ENCODE results near the gene GUCA1A.
"Not testable (repeated sequence)": the region's sequence is repeated elsewhere in the genome, so short reads cannot be mapped to it uniquely, and the experiment has no call there.

The GUCA1A gene

DNA sequence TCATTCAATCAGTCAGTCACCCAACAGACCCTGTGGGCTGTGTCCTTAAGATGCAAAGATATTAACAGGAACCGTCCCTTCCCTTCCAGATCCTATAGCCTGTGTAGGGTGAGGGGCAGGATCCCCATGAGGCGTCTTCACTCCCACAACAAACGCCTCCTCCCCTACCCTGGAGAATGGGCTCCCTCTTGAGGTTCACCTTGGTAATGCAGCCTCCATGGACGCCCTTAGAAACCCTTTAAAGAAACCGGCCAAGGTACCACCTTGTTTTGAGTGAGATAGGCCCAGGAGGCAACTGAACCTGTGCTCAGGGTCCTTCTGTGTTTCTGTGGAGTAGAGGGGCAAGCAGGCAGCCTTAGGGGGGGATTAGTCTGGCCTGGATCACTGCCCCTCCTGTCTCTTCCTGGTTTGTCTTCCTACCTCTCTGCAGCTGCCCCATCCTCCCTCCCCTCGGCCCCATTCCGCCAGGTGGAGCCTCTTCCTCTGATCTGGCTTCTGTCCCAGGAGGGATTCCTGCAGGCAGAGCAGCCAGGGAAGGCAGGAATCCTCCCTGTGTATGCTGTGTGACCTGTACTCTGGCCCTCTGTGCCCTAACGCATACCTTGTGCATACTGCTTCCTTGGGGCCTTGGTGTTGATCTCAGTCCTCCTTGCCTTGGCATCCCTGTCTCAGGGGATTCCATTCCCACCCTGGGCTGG is 6.6 kb upstream of the GUCA1A start (continued):
- TF ChIP-seq, protein P1, sequence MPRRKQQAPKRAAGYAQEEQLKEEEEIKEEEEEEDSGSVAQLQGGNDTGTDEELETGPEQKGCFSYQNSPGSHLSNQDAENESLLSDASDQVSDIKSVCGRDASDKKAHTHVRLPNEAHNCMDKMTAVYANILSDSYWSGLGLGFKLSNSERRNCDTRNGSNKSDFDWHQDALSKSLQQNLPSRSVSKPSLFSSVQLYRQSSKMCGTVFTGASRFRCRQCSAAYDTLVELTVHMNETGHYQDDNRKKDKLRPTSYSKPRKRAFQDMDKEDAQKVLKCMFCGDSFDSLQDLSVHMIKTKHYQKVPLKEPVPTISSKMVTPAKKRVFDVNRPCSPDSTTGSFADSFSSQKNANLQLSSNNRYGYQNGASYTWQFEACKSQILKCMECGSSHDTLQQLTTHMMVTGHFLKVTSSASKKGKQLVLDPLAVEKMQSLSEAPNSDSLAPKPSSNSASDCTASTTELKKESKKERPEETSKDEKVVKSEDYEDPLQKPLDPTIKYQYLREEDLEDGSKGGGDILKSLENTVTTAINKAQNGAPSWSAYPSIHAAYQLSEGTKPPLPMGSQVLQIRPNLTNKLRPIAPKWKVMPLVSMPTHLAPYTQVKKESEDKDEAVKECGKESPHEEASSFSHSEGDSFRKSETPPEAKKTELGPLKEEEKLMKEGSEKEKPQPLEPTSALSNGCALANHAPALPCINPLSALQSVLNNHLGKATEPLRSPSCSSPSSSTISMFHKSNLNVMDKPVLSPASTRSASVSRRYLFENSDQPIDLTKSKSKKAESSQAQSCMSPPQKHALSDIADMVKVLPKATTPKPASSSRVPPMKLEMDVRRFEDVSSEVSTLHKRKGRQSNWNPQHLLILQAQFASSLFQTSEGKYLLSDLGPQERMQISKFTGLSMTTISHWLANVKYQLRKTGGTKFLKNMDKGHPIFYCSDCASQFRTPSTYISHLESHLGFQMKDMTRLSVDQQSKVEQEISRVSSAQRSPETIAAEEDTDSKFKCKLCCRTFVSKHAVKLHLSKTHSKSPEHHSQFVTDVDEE (CRISPR knock-in tag; IDR thresholded peaks at IDR 0.05), result no peak
- TF ChIP-seq ZC3H10 (CRISPR knock-in tag; IDR thresholded peaks at IDR 0.05) (no peak), ZNF70 (CRISPR knock-in tag; IDR thresholded peaks at IDR 0.05) (no peak), ZFP30 (CRISPR knock-in tag; IDR thresholded peaks at IDR 0.05) (no peak)

DNA sequence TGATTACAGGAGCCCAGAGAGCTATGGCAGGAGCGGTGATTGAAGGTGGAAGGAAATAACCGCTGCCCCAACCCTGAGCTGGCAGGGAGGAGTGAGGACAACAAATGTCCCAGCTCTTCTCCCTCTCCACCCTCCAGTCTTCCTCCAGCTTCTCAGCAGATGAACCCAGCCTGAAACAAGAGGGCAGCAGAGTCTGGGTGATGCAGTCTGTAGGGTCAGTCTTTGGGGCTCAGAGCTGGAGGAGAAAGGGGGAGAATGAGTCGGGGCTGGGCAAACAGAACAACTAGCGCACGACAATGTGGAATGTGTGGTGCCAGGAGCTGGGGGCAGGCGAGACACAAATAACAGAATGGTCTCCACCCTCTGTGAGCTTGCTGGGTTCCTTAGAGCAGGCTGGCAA is 4.5 kb upstream of the GUCA1A start:
- no peak for ATAC-seq
- TF ChIP-seq TOX (CRISPR knock-in tag; IDR thresholded peaks at IDR 0.05; ENCODE audit: borderline replicate concordance) (no peak), GLIS3 (CRISPR knock-in tag; IDR thresholded peaks at IDR 0.05) (no peak), OSR1 (CRISPR knock-in tag; IDR thresholded peaks at IDR 0.05) (no peak), ZNF565 (CRISPR knock-in tag; conservative IDR thresholded peaks at IDR 0.05; ENCODE audit: low read depth) (no peak), ZFP30 (CRISPR knock-in tag; IDR thresholded peaks at IDR 0.05) (no peak), ISL1 (CRISPR knock-in tag; IDR thresholded peaks at IDR 0.05) (no peak), PPARA (CRISPR knock-in tag; IDR thresholded peaks at IDR 0.05; ENCODE audit: borderline replicate concordance) (no peak), TCF4 (CRISPR knock-in tag; IDR thresholded peaks at IDR 0.05; ENCODE audit: borderline replicate concordance) (no peak), CSRNP3 (CRISPR knock-in tag; IDR thresholded peaks at IDR 0.05) (no peak), ZFP3 (CRISPR knock-in tag; IDR thresholded peaks at IDR 0.05) (no peak), ZNF8 (CRISPR knock-in tag; IDR thresholded peaks at IDR 0.05) (no peak), RARB (CRISPR knock-in tag; IDR thresholded peaks at IDR 0.05) (no peak), SNAI2 (CRISPR knock-in tag; IDR thresholded peaks at IDR 0.05) (no peak), ZNF70 (CRISPR knock-in tag; IDR thresholded peaks at IDR 0.05) (no peak), ESRRG (CRISPR knock-in tag; IDR thresholded peaks at IDR 0.05) (no peak)
- TF ChIP-seq, protein P2, sequence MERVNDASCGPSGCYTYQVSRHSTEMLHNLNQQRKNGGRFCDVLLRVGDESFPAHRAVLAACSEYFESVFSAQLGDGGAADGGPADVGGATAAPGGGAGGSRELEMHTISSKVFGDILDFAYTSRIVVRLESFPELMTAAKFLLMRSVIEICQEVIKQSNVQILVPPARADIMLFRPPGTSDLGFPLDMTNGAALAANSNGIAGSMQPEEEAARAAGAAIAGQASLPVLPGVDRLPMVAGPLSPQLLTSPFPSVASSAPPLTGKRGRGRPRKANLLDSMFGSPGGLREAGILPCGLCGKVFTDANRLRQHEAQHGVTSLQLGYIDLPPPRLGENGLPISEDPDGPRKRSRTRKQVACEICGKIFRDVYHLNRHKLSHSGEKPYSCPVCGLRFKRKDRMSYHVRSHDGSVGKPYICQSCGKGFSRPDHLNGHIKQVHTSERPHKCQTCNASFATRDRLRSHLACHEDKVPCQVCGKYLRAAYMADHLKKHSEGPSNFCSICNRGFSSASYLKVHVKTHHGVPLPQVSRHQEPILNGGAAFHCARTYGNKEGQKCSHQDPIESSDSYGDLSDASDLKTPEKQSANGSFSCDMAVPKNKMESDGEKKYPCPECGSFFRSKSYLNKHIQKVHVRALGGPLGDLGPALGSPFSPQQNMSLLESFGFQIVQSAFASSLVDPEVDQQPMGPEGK (CRISPR knock-in tag; IDR thresholded peaks at IDR 0.05; ENCODE audit: borderline replicate concordance), result no peak
- TF ChIP-seq, protein P1 (CRISPR knock-in tag; IDR thresholded peaks at IDR 0.05), result no peak
- TF ChIP-seq, protein P3, sequence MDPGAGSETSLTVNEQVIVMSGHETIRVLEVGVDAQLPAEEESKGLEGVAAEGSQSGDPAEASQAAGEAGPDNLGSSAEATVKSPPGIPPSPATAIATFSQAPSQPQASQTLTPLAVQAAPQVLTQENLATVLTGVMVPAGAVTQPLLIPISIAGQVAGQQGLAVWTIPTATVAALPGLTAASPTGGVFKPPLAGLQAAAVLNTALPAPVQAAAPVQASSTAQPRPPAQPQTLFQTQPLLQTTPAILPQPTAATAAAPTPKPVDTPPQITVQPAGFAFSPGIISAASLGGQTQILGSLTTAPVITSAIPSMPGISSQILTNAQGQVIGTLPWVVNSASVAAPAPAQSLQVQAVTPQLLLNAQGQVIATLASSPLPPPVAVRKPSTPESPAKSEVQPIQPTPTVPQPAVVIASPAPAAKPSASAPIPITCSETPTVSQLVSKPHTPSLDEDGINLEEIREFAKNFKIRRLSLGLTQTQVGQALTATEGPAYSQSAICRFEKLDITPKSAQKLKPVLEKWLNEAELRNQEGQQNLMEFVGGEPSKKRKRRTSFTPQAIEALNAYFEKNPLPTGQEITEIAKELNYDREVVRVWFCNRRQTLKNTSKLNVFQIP (CRISPR knock-in tag; IDR thresholded peaks at IDR 0.05; ENCODE audit: borderline replicate concordance, low read depth), result no peak
- TF ChIP-seq, protein P4, sequence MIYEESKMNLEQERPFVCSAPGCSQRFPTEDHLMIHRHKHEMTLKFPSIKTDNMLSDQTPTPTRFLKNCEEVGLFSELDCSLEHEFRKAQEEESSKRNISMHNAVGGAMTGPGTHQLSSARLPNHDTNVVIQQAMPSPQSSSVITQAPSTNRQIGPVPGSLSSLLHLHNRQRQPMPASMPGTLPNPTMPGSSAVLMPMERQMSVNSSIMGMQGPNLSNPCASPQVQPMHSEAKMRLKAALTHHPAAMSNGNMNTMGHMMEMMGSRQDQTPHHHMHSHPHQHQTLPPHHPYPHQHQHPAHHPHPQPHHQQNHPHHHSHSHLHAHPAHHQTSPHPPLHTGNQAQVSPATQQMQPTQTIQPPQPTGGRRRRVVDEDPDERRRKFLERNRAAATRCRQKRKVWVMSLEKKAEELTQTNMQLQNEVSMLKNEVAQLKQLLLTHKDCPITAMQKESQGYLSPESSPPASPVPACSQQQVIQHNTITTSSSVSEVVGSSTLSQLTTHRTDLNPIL (CRISPR knock-in tag; IDR thresholded peaks at IDR 0.05; ENCODE audit: low read depth), result no peak

DNA sequence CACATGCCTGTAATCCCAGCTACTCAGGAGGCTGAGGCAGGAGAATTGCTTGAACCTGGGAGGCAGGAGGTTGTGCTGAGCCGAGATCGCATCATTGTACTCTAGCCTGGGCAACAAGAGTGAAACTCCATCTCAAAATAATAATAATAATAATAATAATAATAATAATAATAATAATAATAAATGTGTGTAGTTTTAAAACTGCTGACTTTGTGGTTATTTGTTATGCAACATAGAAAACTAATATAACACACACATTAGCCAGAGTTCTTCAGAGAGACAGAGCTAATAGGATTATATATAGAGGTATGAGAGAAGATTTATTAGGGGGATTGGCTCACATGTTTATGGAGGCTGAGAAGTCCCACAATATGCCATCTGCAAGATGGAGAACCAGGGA is 3.4 kb upstream of the GUCA1A start:
- not testable (repeated sequence) for ATAC-seq

Data from SK-N-SH treated with all-trans-retinoic acid at 6 μM for 48 hours (cell line).